NCI-H128 (cell line): ENCODE results near the gene SORCS2.

Experiments
- DNase-seq: peaks from one replicate; lab custom pipeline; 2025; ENCODE audit not compliant: unreplicated experiment; lab: John Stamatoyannopoulos, UW

Gene SORCS2

GRCh38 chr4:7333801-7334421 is 141.6 kb downstream of the SORCS2 start:
- no peak for DNase-seq

GRCh38 chr4:7334521-7335275 is 142.4 kb downstream of the SORCS2 start:
- DNase-seq, result no peak

GRCh38 chr4:7335344-7336066 is 143.2 kb downstream of the SORCS2 start:
- no peak for DNase-seq

- DNase-seq, result no peak
These were observed 143.8 kb downstream of the SORCS2 start for GRCh38 chr4:7336067-7336569.

- no peak for DNase-seq
These were observed 144.4 kb downstream of the SORCS2 start for GRCh38 chr4:7336732-7337131.

- DNase-seq, result no peak
These were observed 145.1 kb downstream of the SORCS2 start for GRCh38 chr4:7337196-7338058.

GRCh38 chr4:7338059-7338452 is 145.7 kb downstream of the SORCS2 start:
- DNase-seq, result no peak

GRCh38 chr4:7338876-7339623 is 146.7 kb downstream of the SORCS2 start:
- DNase-seq, result no peak

GRCh38 chr4:7339751-7340552 is 147.6 kb downstream of the SORCS2 start:
- no peak for DNase-seq

GRCh38 chr4:7340553-7341433 is 148.5 kb downstream of the SORCS2 start:
- no peak for DNase-seq

GRCh38 chr4:7341491-7342222 is 149.3 kb downstream of the SORCS2 start:
- no peak for DNase-seq

GRCh38 chr4:7342223-7343080 is 150.1 kb downstream of the SORCS2 start:
- no peak for DNase-seq

- no peak for DNase-seq
These were observed 150.8 kb downstream of the SORCS2 start for GRCh38 chr4:7343081-7343655.

- no peak for DNase-seq
These were observed 151.6 kb downstream of the SORCS2 start for GRCh38 chr4:7343950-7344349.

GRCh38 chr4:7344636-7345155 is 152.4 kb downstream of the SORCS2 start:
- DNase-seq, result no peak

- no peak for DNase-seq
These were observed 155.6 kb downstream of the SORCS2 start for GRCh38 chr4:7347981-7348380.
